Neural cell (in vitro differentiated cells): ENCODE results near the gene CDX1. TPM values are rescaled to one million over a fixed set of nuclear protein-coding genes. Genes with fewer than 3 reads are reported as not detected.

Experiments used
- H2AFZ ChIP-seq: fragments of 200-600, 300-800 bp; sonication (generic), shearing (Covaris generic); 2 replicates; pipeline ENCODE4 v1.6.0; 2014; ENCODE audit warnings: low read depth, mild to moderate bottlenecking, antibody characterized with exemption, low read length, moderate library complexity
- H3F3A ChIP-seq: fragments of 200-600 bp; shearing (Covaris generic); 2 replicates; pipeline ENCODE4 v1.6.1; 2016; ENCODE audit warnings: mild to moderate bottlenecking, moderate library complexity, mixed read lengths, antibody characterized with exemption, low read length; ENCODE audit not compliant: insufficient read depth, poor library complexity, severe bottlenecking
- H3K27ac ChIP-seq: fragments of 200-600, 300-800 bp; sonication (generic), shearing (Covaris generic); 2 replicates; pipeline ENCODE4 v1.5.1; 2014; ENCODE audit warnings: mild to moderate bottlenecking, low read length, moderate library complexity
- H3K27me3 ChIP-seq: fragments of 300-800, 200-600 bp; sonication (generic), shearing (Covaris generic); 2 replicates; pipeline ENCODE4 v1.6.0; 2014; ENCODE audit warnings: mild to moderate bottlenecking, low read depth, low read length, moderate library complexity; ENCODE audit not compliant: insufficient read depth
- H3K36me3 ChIP-seq: fragments of 300-800, 200-600 bp; sonication (generic), shearing (Covaris generic); 2 replicates; pipeline ENCODE4 v1.5.1; 2014; ENCODE audit warnings: mild to moderate bottlenecking, antibody characterized with exemption, low read length, moderate library complexity; ENCODE audit not compliant: insufficient read depth
- H3K4me2 ChIP-seq: fragments of 300-800, 200-600 bp; sonication (generic), shearing (Covaris generic); 2 replicates; pipeline ENCODE4 v1.6.0; 2014; ENCODE audit warnings: mild to moderate bottlenecking, low read length
- H3K4me3 ChIP-seq: fragments of 300-800, 200-600 bp; sonication (generic), shearing (Covaris generic); 2 replicates; pipeline ENCODE4 v1.5.1; 2014; ENCODE audit warnings: mild to moderate bottlenecking, low read length, moderate library complexity
- H3K79me2 ChIP-seq: fragments of 200-600 bp; shearing (Covaris generic); replicated peaks from 2 replicates; pipeline ENCODE4 v1.6.0; 2014; ENCODE audit warnings: mild to moderate bottlenecking, low read length, moderate library complexity; ENCODE audit not compliant: insufficient read depth
- H3K9ac ChIP-seq: fragments of 300-800, 200-600 bp; sonication (generic), shearing (Covaris generic); 2 replicates; pipeline ENCODE4 v1.6.1; 2016; ENCODE audit warnings: mild to moderate bottlenecking, low read length, mixed read lengths
- H3K9me2 ChIP-seq: fragments of 200-600 bp; shearing (Covaris generic); 2 replicates; pipeline ENCODE4 v1.6.1; 2016; ENCODE audit warnings: mild to moderate bottlenecking, low read length, mixed read lengths; ENCODE audit not compliant: insufficient read depth
- H3K9me3 ChIP-seq: fragments of 200-600, 300-800 bp; sonication (generic), shearing (Covaris generic); 2 replicates; pipeline ENCODE4 v1.6.1; 2016; ENCODE audit warnings: mild to moderate bottlenecking, mixed run types, low read length, moderate library complexity, mixed read lengths
- H4K20me1 ChIP-seq: fragments of 200-600 bp; shearing (Covaris generic); 2 replicates; pipeline ENCODE4 v1.6.1; 2016; ENCODE audit warnings: mild to moderate bottlenecking, mixed run types; ENCODE audit not compliant: insufficient read depth
- EP300 ChIP-seq: fragments of 450-650 bp; conservative IDR thresholded peaks from 2 replicates; pipeline ENCODE4 v1.6.1; 2014; ENCODE audit warnings: antibody characterized with exemption, mild to moderate bottlenecking, moderate library complexity; ENCODE audit not compliant: poor library complexity, severe bottlenecking
- EZH2 ChIP-seq: fragments of 200-600, 300-800 bp; shearing (Covaris generic), sonication (generic); IDR thresholded peaks from 2 replicates; pipeline ENCODE4 v1.6.1; 2014; ENCODE audit warnings: antibody characterized with exemption, low read length, borderline replicate concordance, mild to moderate bottlenecking; ENCODE audit not compliant: insufficient read depth, poor library complexity, severe bottlenecking
- MXI1 ChIP-seq: fragments of 450-650 bp; conservative IDR thresholded peaks from 2 replicates; pipeline ENCODE4 v1.6.1; 2014; ENCODE audit warnings: antibody characterized with exemption, mild to moderate bottlenecking; ENCODE audit not compliant: poor library complexity, severe bottlenecking
- RAD21 ChIP-seq: fragments of 450-650 bp; conservative IDR thresholded peaks from 2 replicates; pipeline ENCODE4 v1.6.1; 2014; ENCODE audit warnings: antibody characterized with exemption, mild to moderate bottlenecking, moderate library complexity
- TAF1 ChIP-seq: IDR thresholded peaks from 2 replicates; pipeline ENCODE4 v1.6.1; 2012; ENCODE audit warnings: low read depth
- polyA plus RNA-seq: library from polyadenylated mRNA; depleted of rRNA; stranded (reverse); fragments of >200 nt; gene quantifications from 2 replicates; pipeline ENCODE4 v1.2.3, GENCODE V29; 2014
- TF ChIP-seq, protein P1 (sequence below): IDR thresholded peaks from 2 replicates; pipeline ENCODE4 v1.6.1; 2012; ENCODE audit warnings: borderline replicate concordance
- TF ChIP-seq, protein P2 (sequence below): fragments of 450-650 bp; IDR thresholded peaks from 2 replicates; pipeline ENCODE4 v1.5.1; 2014; ENCODE audit warnings: antibody characterized with exemption, mild to moderate bottlenecking, moderate library complexity; ENCODE audit not compliant: poor library complexity, severe bottlenecking

Gene CDX1
- polyA plus RNA-seq, 1 donor from 2014 or later, result not detected

DNA sequence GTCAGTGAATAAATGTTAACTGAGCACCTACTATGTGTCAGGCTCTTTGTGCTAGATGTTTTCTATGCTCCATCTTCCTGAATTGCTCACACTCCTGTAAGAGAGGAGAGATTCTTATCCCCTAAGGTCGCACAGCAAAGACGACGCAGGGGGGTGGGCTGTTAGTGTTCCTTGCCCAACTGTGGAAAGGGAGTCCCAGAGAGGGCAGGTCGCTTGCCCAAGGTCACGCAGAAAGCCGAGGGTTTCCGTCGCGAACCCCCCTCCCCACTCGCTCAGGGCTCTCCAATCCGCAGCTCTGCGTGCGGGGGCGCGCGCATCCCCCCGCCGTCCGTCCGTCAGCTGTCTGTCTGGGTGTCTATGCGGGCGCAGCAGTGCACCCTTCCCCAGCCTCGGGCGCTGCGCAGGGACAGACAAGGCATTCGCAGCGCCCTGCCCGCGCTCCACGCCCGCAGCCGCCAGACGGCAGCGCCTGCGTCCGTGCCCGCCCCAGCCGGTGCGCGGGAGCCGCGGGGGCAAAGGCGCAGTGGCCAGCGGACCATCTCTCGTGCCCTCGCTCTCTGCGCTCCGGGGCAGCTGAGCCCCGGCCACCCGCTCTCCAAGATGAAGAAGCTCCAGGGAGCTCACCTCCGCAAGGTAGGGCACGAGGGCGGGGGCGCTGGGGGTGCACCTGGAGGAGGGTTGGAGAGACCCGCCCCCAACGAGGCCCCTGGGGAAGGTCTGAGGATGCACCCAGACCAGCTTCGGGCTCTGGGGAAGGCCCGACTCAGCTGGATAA lies 23.3 kb downstream of the CDX1 start, which contains the start of gene SLC6A7:
Gene SLC6A7, plus strand, starts transcription at position 335 of the 775 bp plus-strand sequence. Its CDS starts 266 bp downstream, at position 601.
- no peak for TF ChIP-seq EP300
- TF ChIP-seq, protein P1, sequence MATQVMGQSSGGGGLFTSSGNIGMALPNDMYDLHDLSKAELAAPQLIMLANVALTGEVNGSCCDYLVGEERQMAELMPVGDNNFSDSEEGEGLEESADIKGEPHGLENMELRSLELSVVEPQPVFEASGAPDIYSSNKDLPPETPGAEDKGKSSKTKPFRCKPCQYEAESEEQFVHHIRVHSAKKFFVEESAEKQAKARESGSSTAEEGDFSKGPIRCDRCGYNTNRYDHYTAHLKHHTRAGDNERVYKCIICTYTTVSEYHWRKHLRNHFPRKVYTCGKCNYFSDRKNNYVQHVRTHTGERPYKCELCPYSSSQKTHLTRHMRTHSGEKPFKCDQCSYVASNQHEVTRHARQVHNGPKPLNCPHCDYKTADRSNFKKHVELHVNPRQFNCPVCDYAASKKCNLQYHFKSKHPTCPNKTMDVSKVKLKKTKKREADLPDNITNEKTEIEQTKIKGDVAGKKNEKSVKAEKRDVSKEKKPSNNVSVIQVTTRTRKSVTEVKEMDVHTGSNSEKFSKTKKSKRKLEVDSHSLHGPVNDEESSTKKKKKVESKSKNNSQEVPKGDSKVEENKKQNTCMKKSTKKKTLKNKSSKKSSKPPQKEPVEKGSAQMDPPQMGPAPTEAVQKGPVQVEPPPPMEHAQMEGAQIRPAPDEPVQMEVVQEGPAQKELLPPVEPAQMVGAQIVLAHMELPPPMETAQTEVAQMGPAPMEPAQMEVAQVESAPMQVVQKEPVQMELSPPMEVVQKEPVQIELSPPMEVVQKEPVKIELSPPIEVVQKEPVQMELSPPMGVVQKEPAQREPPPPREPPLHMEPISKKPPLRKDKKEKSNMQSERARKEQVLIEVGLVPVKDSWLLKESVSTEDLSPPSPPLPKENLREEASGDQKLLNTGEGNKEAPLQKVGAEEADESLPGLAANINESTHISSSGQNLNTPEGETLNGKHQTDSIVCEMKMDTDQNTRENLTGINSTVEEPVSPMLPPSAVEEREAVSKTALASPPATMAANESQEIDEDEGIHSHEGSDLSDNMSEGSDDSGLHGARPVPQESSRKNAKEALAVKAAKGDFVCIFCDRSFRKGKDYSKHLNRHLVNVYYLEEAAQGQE, result no peak
- TF ChIP-seq, protein P2, sequence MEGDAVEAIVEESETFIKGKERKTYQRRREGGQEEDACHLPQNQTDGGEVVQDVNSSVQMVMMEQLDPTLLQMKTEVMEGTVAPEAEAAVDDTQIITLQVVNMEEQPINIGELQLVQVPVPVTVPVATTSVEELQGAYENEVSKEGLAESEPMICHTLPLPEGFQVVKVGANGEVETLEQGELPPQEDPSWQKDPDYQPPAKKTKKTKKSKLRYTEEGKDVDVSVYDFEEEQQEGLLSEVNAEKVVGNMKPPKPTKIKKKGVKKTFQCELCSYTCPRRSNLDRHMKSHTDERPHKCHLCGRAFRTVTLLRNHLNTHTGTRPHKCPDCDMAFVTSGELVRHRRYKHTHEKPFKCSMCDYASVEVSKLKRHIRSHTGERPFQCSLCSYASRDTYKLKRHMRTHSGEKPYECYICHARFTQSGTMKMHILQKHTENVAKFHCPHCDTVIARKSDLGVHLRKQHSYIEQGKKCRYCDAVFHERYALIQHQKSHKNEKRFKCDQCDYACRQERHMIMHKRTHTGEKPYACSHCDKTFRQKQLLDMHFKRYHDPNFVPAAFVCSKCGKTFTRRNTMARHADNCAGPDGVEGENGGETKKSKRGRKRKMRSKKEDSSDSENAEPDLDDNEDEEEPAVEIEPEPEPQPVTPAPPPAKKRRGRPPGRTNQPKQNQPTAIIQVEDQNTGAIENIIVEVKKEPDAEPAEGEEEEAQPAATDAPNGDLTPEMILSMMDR, result no peak
- Histone ChIP-seq H3F3A (no peaks in the 10 kb centered on the region), H3K9ac (peak within 1 kb of the TSS; percentile 43), H3K9me2 (no peaks in the 10 kb centered on the region), H3K79me2 (no peaks in the 10 kb centered on the region), H3K36me3 (no peaks in the 10 kb centered on the region), H3K27ac (no peak within 1 kb of the TSS), H3K4me3 (peak within 1 kb of the TSS; percentile 62), H3K27me3 (peaks cover 34% of the 10 kb centered on the region), H3K9me3 (no peaks in the 10 kb centered on the region), H2AFZ (no peak within 1 kb of the TSS), H3K4me2 (peak within 1 kb of the TSS; percentile 30), H4K20me1 (no peaks in the 10 kb centered on the region)

DNA sequence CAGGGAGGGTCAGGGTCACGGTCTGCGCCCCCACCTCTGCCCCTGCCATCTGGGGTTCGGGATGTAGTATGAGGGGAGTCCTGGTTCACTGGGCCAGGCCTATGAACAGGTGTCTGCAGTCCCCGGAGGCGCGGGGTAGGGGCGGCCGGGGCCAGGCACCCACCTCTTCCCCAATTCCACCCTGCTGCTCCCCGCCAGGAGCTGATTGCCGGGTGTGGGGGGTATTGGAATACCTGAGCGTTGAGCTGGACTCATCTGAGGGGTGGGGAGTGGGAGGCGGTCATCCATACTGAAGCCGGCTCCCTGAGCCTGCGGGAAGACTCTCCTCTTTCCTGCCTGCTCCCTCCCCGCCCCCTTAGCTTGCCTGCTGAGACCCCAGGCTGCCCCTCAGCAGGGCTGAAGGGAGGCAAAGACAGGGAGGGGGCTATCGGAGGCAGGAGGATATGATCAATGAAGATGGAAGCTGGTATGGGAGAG lies 24.0 kb downstream of the CDX1 start:
- Histone ChIP-seq H3K27ac (no peak overlapping the region), H4K20me1 (no peaks in the 10 kb centered on the region), H3K9me2 (no peaks in the 10 kb centered on the region), H3K9me3 (no peaks in the 10 kb centered on the region), H3K36me3 (no peaks in the 10 kb centered on the region), H3K4me3 (peak overlapping the region; percentile 62), H3K79me2 (no peaks in the 10 kb centered on the region), H3K4me2 (no peak overlapping the region), H3K27me3 (peaks cover 34% of the 10 kb centered on the region), H3F3A (no peaks in the 10 kb centered on the region), H2AFZ (no peak overlapping the region), H3K9ac (no peak overlapping the region)
- TF ChIP-seq, protein P1, result no peak
- TF ChIP-seq TAF1, result no peak
- no peak for TF ChIP-seq MXI1
- TF ChIP-seq EZH2, result no peak
- TF ChIP-seq RAD21, result no peak
